C4-2B (cell line): Measurements from ENCODE around the gene ELANE.

Source experiments
- CTCF ChIP-seq: fragments of 450-650 bp; conservative IDR thresholded peaks from 2 replicates; pipeline ENCODE4 v1.5.1; 2017; ENCODE audit warnings: mild to moderate bottlenecking
- ZFX ChIP-seq: fragments of 450-650 bp; IDR thresholded peaks from 2 replicates; pipeline ENCODE4 v1.6.1; 2017

- no peak for TF ChIP-seq CTCF
- no peak for TF ChIP-seq ZFX
Measured at GRCh38 chr19:892243-892893, 40.3 kb downstream of the ELANE start.
